K562 (cell line): ENCODE data around the gene KIAA0825. TPM values are rescaled to one million over a fixed set of nuclear protein-coding genes. Genes with fewer than 3 reads are reported as not detected.

Experiments
- ATAC-seq: fragments of 200-7000 bp; cut with Tn5 transposase; 3 replicates; pipeline ENCODE4 v1.9.1; 2020; ENCODE audit warnings: moderate library complexity
- BruUV-seq: library from RNA; stranded (reverse); fragments of 400-500 nt; replicated peaks from 2 replicates; lab custom pipeline; 2021; lab: Mats Ljungman, UMichigan
- CTCF ChIA-PET: fragments of 300-600 bp; formaldehyde crosslinking; extraction: SDS; loops from one replicate; lab custom pipeline; 2021; ENCODE audit warnings: low intra/inter-chr PET ratio; lab: Yijun Ruan, JAX
- POLR2A ChIA-PET: fragments of 300-600, 350-650 bp; sonication (Branson Sonifier 250); formaldehyde crosslinking; extraction: SDS; loops from one replicate; lab custom pipeline; 2021; ENCODE audit warnings: antibody characterized with exemption, inconsistent platforms; lab: Yijun Ruan, JAX
- DNase-seq, 4 experiments: peaks; one replicate each; pipeline versions ENCODE4 v3.0.0 to v3.0.0-alpha.2; 2011 to 2018; ENCODE audit warnings: low spot score in 3 of 4, mixed read lengths in 3 of 4; ENCODE audit errors: extremely low read depth in 1 of 4
- FAIRE-seq: peaks from 2 replicates; lab custom pipeline; 2011; peaks lifted over from hg19 to GRCh38; lab: Jason Lieb, UNC
- H2AFZ ChIP-seq: 2 replicates; pipeline ENCODE4 v1.6.0; 2011; ENCODE audit warnings: low read depth, low read length, control low read depth, inconsistent platforms
- H3K27ac ChIP-seq: fragments of 200-600 bp; 3 replicates; pipeline ENCODE4 v1.8.0; 2011; ENCODE audit warnings: low read depth, mild to moderate bottlenecking, control low read depth, inconsistent platforms, low read length, moderate library complexity, mixed read lengths; ENCODE audit errors: extremely low read depth
- H3K27me3 ChIP-seq, 2 experiments: fragments of 300-600 bp in 1 of 2; 2 replicates in 1 of 2; 3 replicates in 1 of 2; pipeline versions ENCODE4 v1.6.0 to v1.8.0; 2011; ENCODE audit warnings: inconsistent platforms in 2 of 2, low read length in 2 of 2, mild to moderate bottlenecking in 1 of 2, mixed read lengths in 1 of 2, moderate library complexity in 1 of 2; ENCODE audit not compliant: control insufficient read depth in 2 of 2, insufficient read depth in 2 of 2
- H3K36me3 ChIP-seq: fragments of 300-600 bp; 3 replicates; pipeline ENCODE4 v1.8.0; 2011; ENCODE audit warnings: mild to moderate bottlenecking, low read length, inconsistent platforms; ENCODE audit not compliant: control insufficient read depth, insufficient read depth
- H3K4me1 ChIP-seq, 2 experiments: fragments of 200-600 bp in 1 of 2; replicated peaks in 1 of 2; 2 replicates in 1 of 2; 3 replicates in 1 of 2; pipeline versions ENCODE4 v1.5.1 to v1.8.0; 2011; ENCODE audit warnings: inconsistent platforms in 2 of 2, low read length in 2 of 2, mild to moderate bottlenecking in 1 of 2, mixed read lengths in 1 of 2, moderate library complexity in 1 of 2; ENCODE audit not compliant: control insufficient read depth in 2 of 2, insufficient read depth in 2 of 2
- H3K4me2 ChIP-seq: 2 replicates; pipeline ENCODE4 v1.6.1; 2011; ENCODE audit warnings: low read length, control low read depth, inconsistent platforms, mixed read lengths; ENCODE audit not compliant: insufficient read depth
- H3K4me3 ChIP-seq: fragments of 200-600 bp; sonication (generic), shearing (Covaris generic); 2 replicates; pipeline ENCODE4 v1.5.1; 2016; ENCODE audit warnings: control low read depth, inconsistent platforms
- H3K79me2 ChIP-seq: fragments of 200-600 bp; 3 replicates; pipeline ENCODE4 v1.8.0; 2011; ENCODE audit warnings: low read length, inconsistent platforms; ENCODE audit not compliant: control insufficient read depth, insufficient read depth
- H3K9ac ChIP-seq, 2 experiments: 2 replicates each; pipeline versions ENCODE4 v1.6.0 to v1.6.1; 2011; ENCODE audit warnings: low read depth in 2 of 2, low read length in 2 of 2, control low read depth in 1 of 2, inconsistent platforms in 1 of 2, mild to moderate bottlenecking in 1 of 2, mixed read lengths in 1 of 2; ENCODE audit not compliant: insufficient read depth in 1 of 2
- H3K9me1 ChIP-seq: one replicate; pipeline ENCODE4 v1.6.0; 2011; ENCODE audit warnings: inconsistent platforms, mild to moderate bottlenecking, low read length, moderate library complexity; ENCODE audit not compliant: control insufficient read depth, insufficient read depth
- H3K9me3 ChIP-seq: replicated peaks from 2 replicates; pipeline ENCODE4 v1.5.1; 2011; ENCODE audit warnings: low read depth, low read length, inconsistent platforms; ENCODE audit not compliant: control insufficient read depth, insufficient read depth
- H4K20me1 ChIP-seq: replicated peaks from 2 replicates; pipeline ENCODE4 v1.6.1; 2011; ENCODE audit warnings: low read length, inconsistent platforms, mixed read lengths; ENCODE audit not compliant: control insufficient read depth, insufficient read depth
- ATF1 ChIP-seq, 2 experiments: fragments of 450-650 bp in 1 of 2; IDR thresholded peaks; 2 replicates each; pipeline ENCODE4 v1.6.1; 2016; ENCODE audit warnings: missing compliant biosample characterization in 1 of 2, missing genetic modification characterization in 1 of 2
- CHD2 ChIP-seq: IDR thresholded peaks from 2 replicates; pipeline ENCODE4 v1.6.1; 2011; ENCODE audit warnings: low read depth, low read length
- DLX4 ChIP-seq: fragments of 250-450 bp; sonication (Bioruptor Pico); IDR thresholded peaks from 2 replicates; pipeline ENCODE4 v1.6.1; 2021; ENCODE audit warnings: mild to moderate bottlenecking
- EP400 ChIP-seq: fragments of 450-650 bp; IDR thresholded peaks from 2 replicates; pipeline ENCODE4 v1.6.1; 2017; ENCODE audit warnings: antibody characterized with exemption, mild to moderate bottlenecking, moderate library complexity
- ESRRA ChIP-seq: fragments of 450-650 bp; IDR thresholded peaks from 2 replicates; pipeline ENCODE4 v1.6.1; 2014; ENCODE audit warnings: low read depth, mild to moderate bottlenecking, moderate library complexity, borderline replicate concordance
- GATAD2A ChIP-seq: fragments of 450-650 bp; IDR thresholded peaks from 2 replicates; pipeline ENCODE4 v1.6.1; 2017
- HIVEP1 ChIP-seq: fragments of 250-450 bp; sonication (Bioruptor Pico); IDR thresholded peaks from 2 replicates; pipeline ENCODE4 v1.4.0; 2020; ENCODE audit warnings: mild to moderate bottlenecking
- HSF4 ChIP-seq: fragments of 250-450 bp; sonication (Bioruptor Pico); IDR thresholded peaks from 2 replicates; pipeline ENCODE4 v2.1.2; 2022; ENCODE audit warnings: mild to moderate bottlenecking, moderate library complexity, borderline replicate concordance
- ILK ChIP-seq: fragments of 450-650 bp; IDR thresholded peaks from 2 replicates; pipeline ENCODE4 v1.6.1; 2016; ENCODE audit warnings: missing genetic modification characterization, low read depth, mild to moderate bottlenecking, missing compliant biosample characterization, moderate library complexity, borderline replicate concordance
- POLR2AphosphoS5 ChIP-seq: IDR thresholded peaks from 2 replicates; pipeline ENCODE4 v1.6.1; 2011; ENCODE audit warnings: mild to moderate bottlenecking, low read depth, low read length, moderate library complexity; ENCODE audit not compliant: control insufficient read depth, insufficient read depth
- RBBP5 ChIP-seq: fragments of 200-600 bp; sonication (generic); IDR thresholded peaks from 2 replicates; pipeline ENCODE4 v1.6.1; 2012; ENCODE audit warnings: borderline replicate concordance, mild to moderate bottlenecking, low read length, control low read depth, inconsistent platforms; ENCODE audit not compliant: insufficient read depth, poor library complexity, severe bottlenecking
- RUNX1 ChIP-seq: sonication (generic); IDR thresholded peaks from 2 replicates; pipeline ENCODE4 v1.6.1; 2016; ENCODE audit warnings: antibody characterized with exemption, low read depth
- SMARCE1 ChIP-seq: fragments of 450-650 bp; IDR thresholded peaks from 2 replicates; pipeline ENCODE4 v1.7.1; 2016; ENCODE audit warnings: mild to moderate bottlenecking
- ZFPM2 ChIP-seq: fragments of 250-450 bp; sonication (Bioruptor Pico); IDR thresholded peaks from 2 replicates; pipeline ENCODE4 v1.5.1; 2022; ENCODE audit warnings: mild to moderate bottlenecking
- ZNF318 ChIP-seq, 2 experiments: fragments of 450-650 bp; IDR thresholded peaks; 2 replicates each; pipeline ENCODE4 v1.6.1; 2016; ENCODE audit warnings: mild to moderate bottlenecking in 2 of 2, borderline replicate concordance in 1 of 2, low read depth in 1 of 2, moderate library complexity in 1 of 2
- in situ Hi-C: fragments of 300-500 bp; cut with MboI; formaldehyde crosslinking; loops from 4 replicates; pipeline ENCODE4 v1.15.0; 2018; ENCODE audit warnings: inconsistent platforms, mixed read lengths
- intact Hi-C: fragments of 100-400 bp; cut with micrococcal nuclease; formaldehyde crosslinking; loops from 2 replicates; pipeline ENCODE4 v1.14.2; 2022
- polyA plus RNA-seq, 8 experiments: library from polyadenylated mRNA; depleted of rRNA in 4 of 8; stranded (reverse) in 5 of 8; unstranded in 3 of 8; fragments of >200 nt; fragmentation: Nextera tagmentation in 2 of 8; fragmentation: Illumina TruSeq in 1 of 8; extraction: Ambion mirVana in 2 of 8; extraction: Trizol in 1 of 8; gene quantifications; 2 replicates each; pipeline versions ENCODE4 v1.2.1 to v1.2.3, GENCODE V29; 2011 to 2014; ENCODE audit warnings: inconsistent platforms in 1 of 8, missing spikeins in 1 of 8
- total RNA-seq, 7 experiments: library from RNA; depleted of rRNA in 6 of 7; stranded (reverse); fragments of >200 nt in 6 of 7; fragmentation: Illumina TruSeq in 2 of 7; extraction: Trizol in 2 of 7; gene quantifications; 2 replicates each; pipeline versions ENCODE4 v1.2.1 to v1.2.3, GENCODE V29; 2011 to 2021; ENCODE audit warnings: low replicate concordance in 1 of 7

Gene KIAA0825
- total and polyA plus RNA-seq, 9 of the 15 experiments (the other 6 are each of a cell fraction or from before 2014, with no cell fraction given), result 0.05 to 0.36 (median 0.16) TPM; not detected in 1

- TF ChIP-seq ILK (no peak), HIVEP1 (no peak), CHD2 (no peak), HSF4 (CRISPR knock-in tag) (no peak)
Observed at GRCh38 chr5:94359880-94360279, 258.5 kb downstream of the KIAA0825 start (continued).

GRCh38 chr5:94355811-94356210 is 262.6 kb downstream of the KIAA0825 start:
- in situ Hi-C loops, result no loop called here
- Histone ChIP-seq H3K4me2 (no peak overlapping the region), H3K9ac (no peak overlapping the region), H3K79me2 (no peaks in the 10 kb centered on the region), H3K36me3 (no peaks in the 10 kb centered on the region), H3K4me1 (no peaks in the 10 kb centered on the region), H3K9me3 (no peaks in the 10 kb centered on the region), H3K9me1 (no peaks in the 10 kb centered on the region), H3K27me3 (no peaks in the 10 kb centered on the region), H2AFZ (no peak overlapping the region), H3K27ac (no peak overlapping the region), H3K4me3 (no peak overlapping the region), H4K20me1 (no peaks in the 10 kb centered on the region)
- POLR2A ChIA-PET, result no interaction called here
- FAIRE-seq (no peak), DNase-seq (no peak), ATAC-seq (no peak)
- intact Hi-C loops, result no loop called here
- CTCF ChIA-PET, result no interaction called here
- no TSS peak for BruUV-seq
- TF ChIP-seq GATAD2A (no peak), ZNF318 (IDR thresholded peaks at IDR 0.05; ENCODE audit: borderline replicate concordance in 1 of 2, low read depth in 1 of 2) (no peak), ZFPM2 (CRISPR knock-in tag) (no peak), RUNX1 (no peak), ATF1 (CRISPR knock-in tag; IDR thresholded peaks at IDR 0.05) (no peak), ATF1 (tag; IDR thresholded peaks at IDR 0.05) (no peak), RBBP5 (no peak), EP400 (no peak), ESRRA (no peak), SMARCE1 (no peak), DLX4 (CRISPR knock-in tag) (no peak), POLR2AphosphoS5 (no peak)
